Activated naive CD8-positive, alpha-beta T cell treated with anti-CD3 and anti-CD28 coated beads, Interleukin-2, amount 50 U/mL, for 16 hours (primary cell): ENCODE results near the gene NUPR2.
"Not testable (repeated sequence)": the region's sequence is repeated elsewhere in the genome, so short reads cannot be mapped to it uniquely, and the experiment has no call there.

Source experiments
- DNase-seq: peaks from one replicate; pipeline ENCODE4 v3.0.0-alpha.2; 2020; ENCODE audit warnings: low read depth, low spot score

The NUPR2 gene

GRCh38 chr7:56086761-56087160 is 29.5 kb downstream of the NUPR2 start:
- DNase-seq, result no peak

- no peak for DNase-seq
Measured at GRCh38 chr7:56083150-56083785, 32.9 kb downstream of the NUPR2 start.

GRCh38 chr7:56081626-56082340 is 34.4 kb downstream of the NUPR2 start:
- no peak for DNase-seq

- not testable (repeated sequence) for DNase-seq
Measured at GRCh38 chr7:56080726-56081435, 35.3 kb downstream of the NUPR2 start.

GRCh38 chr7:56079450-56080185 is 36.6 kb downstream of the NUPR2 start:
- no peak for DNase-seq

GRCh38 chr7:56078196-56078595 is 38.0 kb downstream of the NUPR2 start:
- DNase-seq, result no peak

- no peak for DNase-seq
Measured at GRCh38 chr7:56077681-56078080, 38.5 kb downstream of the NUPR2 start.

- peak; percentile 32 for DNase-seq
Measured at GRCh38 chr7:56074371-56074791, 41.8 kb downstream of the NUPR2 start.

- not testable (repeated sequence) for DNase-seq
Measured at GRCh38 chr7:56066376-56066775, 49.8 kb downstream of the NUPR2 start.
